Suprapubic skin (tissue), 3 donors: Measurements from ENCODE around the gene SCAMP4.
A peak's percentile ranks its signal among the peaks of the same experiment; 100 is the strongest.

Experiments used
- CTCF ChIP-seq, 2 donors: fragments of 200-600 bp in 1 of 2; fragments of 450-650 bp in 1 of 2; sonication (generic) in 1 of 2; IDR thresholded peaks; one replicate each; pipeline ENCODE4 v1.5.1; 2016 to 2019; ENCODE audit warnings: antibody characterized with exemption in 2 of 2, mild to moderate bottlenecking in 1 of 2, moderate library complexity in 1 of 2
- POLR2A ChIP-seq, 2 donors: fragments of 450-650 bp; IDR thresholded peaks; one replicate each; pipeline ENCODE4 v1.6.1; 2017; ENCODE audit warnings: antibody characterized with exemption in 2 of 2, mild to moderate bottlenecking in 2 of 2, moderate library complexity in 2 of 2

- TF ChIP-seq CTCF (IDR thresholded peaks at IDR 0.05) (no peak), POLR2A (IDR thresholded peaks at IDR 0.05) (peak in 1 of 2 donors; percentile 23)
Measured at GRCh38 chr19:1863638-1864479, 41.3 kb upstream of the SCAMP4 start.
